HCT116 (cell line): ENCODE measurements around the gene PPFIA2. TPM values are rescaled to one million over a fixed set of nuclear protein-coding genes. Genes with fewer than 3 reads are reported as not detected.
"Not testable (repeated sequence)": the region's sequence is repeated elsewhere in the genome, so short reads cannot be mapped to it uniquely, and the experiment has no call there.

Source experiments
- ATAC-seq: fragments of 200-7000 bp; cut with Tn5 transposase; 2 replicates; pipeline ENCODE4 v1.9.1; 2020; ENCODE audit warnings: mild to moderate bottlenecking, moderate library complexity
- BruUV-seq: library from RNA; stranded (reverse); fragments of 400-500 nt; replicated peaks from 2 replicates; lab custom pipeline; 2021; lab: Mats Ljungman, UMichigan
- CTCF ChIA-PET: fragments of 300-600 bp; sonication (Branson Sonifier 250); formaldehyde crosslinking; loops from one replicate; lab custom pipeline; 2021; ENCODE audit warnings: antibody characterized with exemption; lab: Charles Lee
- POLR2A ChIA-PET: fragments of 300-600, 350-600 bp; sonication (Branson Sonifier 250); formaldehyde crosslinking; loops from one replicate; lab custom pipeline; 2021; ENCODE audit warnings: antibody characterized with exemption; lab: Charles Lee
- RAD21 ChIA-PET, 2 experiments: fragments of 300-600 bp; sonication (Branson Sonifier 250); formaldehyde crosslinking; loops; one replicate each; lab custom pipeline; 2023; ENCODE audit warnings: low total read pairs in 2 of 2; ENCODE audit not compliant: uncharacterized antibody in 2 of 2, unreplicated experiment in 2 of 2, low non-redundant PET in 1 of 2; lab: Charles Lee
- DNase-seq: peaks from one replicate; pipeline ENCODE4 v3.0.0-alpha.2; 2010; ENCODE audit warnings: low read depth, low spot score
- H2AFZ ChIP-seq: fragments of 200-600 bp; shearing (Covaris generic), sonication (generic); 2 replicates; pipeline ENCODE4 v1.6.1; 2017; ENCODE audit warnings: low read depth, mixed run types, mixed read lengths, antibody characterized with exemption, low read length; ENCODE audit not compliant: poor library complexity, severe bottlenecking
- H3K27ac ChIP-seq: 2 replicates; pipeline ENCODE4 v1.5.1; 2012; ENCODE audit warnings: low read depth, low read length
- H3K27me3 ChIP-seq: fragments of 200-600 bp; sonication (generic); 2 replicates; pipeline ENCODE4 v1.6.1; 2016; ENCODE audit warnings: mixed run types, low read length, mixed read lengths; ENCODE audit not compliant: insufficient read depth
- H3K36me3 ChIP-seq, 2 experiments: fragments of 200-500 bp in 1 of 2; fragments of 200-600 bp in 1 of 2; sonication (Bioruptor generic) in 1 of 2; sonication (generic) in 1 of 2; 2 replicates each; pipeline versions ENCODE4 v1.5.1 to v1.6.1; 2014 to 2016; ENCODE audit warnings: low read length in 2 of 2, inconsistent platforms in 1 of 2, mixed read lengths in 1 of 2, mixed run types in 1 of 2; ENCODE audit not compliant: insufficient read depth in 2 of 2, control insufficient read depth in 1 of 2
- H3K4me1 ChIP-seq, 2 experiments: fragments of 200-600 bp in 1 of 2; sonication (generic) in 1 of 2; 2 replicates each; pipeline versions ENCODE4 v1.5.1 to v1.6.1; 2012 to 2017; ENCODE audit warnings: low read length in 2 of 2, inconsistent platforms in 1 of 2, mild to moderate bottlenecking in 1 of 2, mixed read lengths in 1 of 2, mixed run types in 1 of 2, moderate library complexity in 1 of 2; ENCODE audit not compliant: insufficient read depth in 2 of 2, control insufficient read depth in 1 of 2
- H3K4me2 ChIP-seq: fragments of 200-600 bp; sonication (generic); 2 replicates; pipeline ENCODE4 v1.6.1; 2017; ENCODE audit warnings: mixed run types, low read length, mixed read lengths
- H3K4me3 ChIP-seq, 2 experiments: fragments of 200-600 bp in 1 of 2; sonication (generic) in 1 of 2; replicated peaks in 1 of 2; 2 replicates each; pipeline ENCODE4 v1.5.1; 2011 to 2016; ENCODE audit warnings: low read length in 2 of 2, control low read depth in 1 of 2, low read depth in 1 of 2, mild to moderate bottlenecking in 1 of 2, mixed read lengths in 1 of 2, mixed run types in 1 of 2
- H3K79me2 ChIP-seq: fragments of 200-600 bp; sonication (generic); 2 replicates; pipeline ENCODE4 v1.6.1; 2017; ENCODE audit warnings: mild to moderate bottlenecking, mixed run types, low read length, moderate library complexity, mixed read lengths; ENCODE audit not compliant: insufficient read depth
- H3K9ac ChIP-seq: fragments of 200-600 bp; sonication (generic); 2 replicates; pipeline ENCODE4 v1.6.1; 2016; ENCODE audit warnings: low read length, mixed read lengths
- H3K9me2 ChIP-seq: fragments of 200-600 bp; sonication (generic), shearing (Covaris generic); 2 replicates; pipeline ENCODE4 v1.6.1; 2017; ENCODE audit warnings: mixed run types, mild to moderate bottlenecking, moderate library complexity; ENCODE audit not compliant: insufficient read depth
- H3K9me3 ChIP-seq, 2 experiments: fragments of 200-500 bp in 1 of 2; fragments of 200-600 bp in 1 of 2; sonication (Bioruptor generic) in 1 of 2; sonication (generic) in 1 of 2; 2 replicates each; pipeline ENCODE4 v1.6.1; 2014 to 2017; ENCODE audit warnings: low read length in 2 of 2, mixed read lengths in 2 of 2, inconsistent platforms in 1 of 2, low read depth in 1 of 2, mild to moderate bottlenecking in 1 of 2, mixed run types in 1 of 2, moderate library complexity in 1 of 2; ENCODE audit not compliant: control insufficient read depth in 1 of 2, insufficient read depth in 1 of 2
- H4K20me1 ChIP-seq: fragments of 200-600 bp; sonication (generic), shearing (Covaris generic); 2 replicates; pipeline ENCODE4 v1.6.1; 2017; ENCODE audit warnings: mixed run types, mild to moderate bottlenecking, moderate library complexity; ENCODE audit not compliant: insufficient read depth
- FOSL1 ChIP-seq: IDR thresholded peaks from 2 replicates; pipeline ENCODE4 v1.6.1; 2012; ENCODE audit warnings: low read depth
- JUND ChIP-seq: IDR thresholded peaks from 2 replicates; pipeline ENCODE4 v1.6.1; 2012
- SIN3A ChIP-seq: IDR thresholded peaks from 2 replicates; pipeline ENCODE4 v1.6.1; 2012; ENCODE audit warnings: low read depth
- YY1 ChIP-seq: IDR thresholded peaks from 2 replicates; pipeline ENCODE4 v1.6.1; 2011; ENCODE audit warnings: low read length, low read depth, moderate library complexity, mild to moderate bottlenecking; ENCODE audit not compliant: insufficient replicate concordance; ENCODE audit errors: extremely low read depth
- ZNF274 ChIP-seq: fragments of 200-500 bp; sonication (Bioruptor generic); IDR thresholded peaks from 2 replicates; pipeline ENCODE4 v1.6.1; 2014; ENCODE audit warnings: mild to moderate bottlenecking, low read depth, low read length, inconsistent platforms
- intact Hi-C: fragments of 100-400 bp; cut with micrococcal nuclease; formaldehyde crosslinking; loops from 2 replicates; pipeline ENCODE4 v1.10.0; 2022
- total RNA-seq: library from RNA; stranded (reverse); gene quantifications from one replicate; pipeline ENCODE4 v1.2.1, GENCODE V29; 2021; ENCODE audit not compliant: unreplicated experiment
- TF ChIP-seq, protein P1 (sequence below): IDR thresholded peaks from 2 replicates; pipeline ENCODE4 v1.6.1; 2011; ENCODE audit warnings: mild to moderate bottlenecking, low read length, moderate library complexity; ENCODE audit not compliant: insufficient replicate concordance; ENCODE audit errors: extremely low read depth

PPFIA2 gene
- total RNA-seq, 1 experiment from 2014 or later, result not detected

DNA sequence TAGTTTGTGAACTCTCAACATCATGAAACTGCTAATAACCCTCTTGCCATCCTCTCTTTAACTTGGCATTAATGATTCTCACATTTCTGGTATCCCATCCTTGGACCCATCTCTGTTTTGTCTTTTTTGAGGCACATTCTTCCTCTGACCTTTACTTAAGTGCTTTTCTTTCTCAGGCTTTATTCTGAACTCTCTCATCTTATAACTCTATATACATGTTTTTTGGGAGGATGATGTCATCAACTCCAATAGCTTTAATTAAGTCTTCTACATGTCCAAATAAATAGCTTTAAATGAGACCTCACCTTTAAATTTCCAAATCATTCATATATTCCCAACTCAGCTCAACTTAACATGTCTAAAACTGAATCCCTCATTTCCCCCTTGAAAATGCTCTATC, 88.4 kb downstream of the PPFIA2 start:
- Histone ChIP-seq H3K27ac (no peak overlapping the region), H3K4me2 (no peak overlapping the region), H3K79me2 (no peaks in the 10 kb centered on the region), H3K9me3 (no peaks in the 10 kb centered on the region), H3K9ac (no peak overlapping the region), H4K20me1 (no peaks in the 10 kb centered on the region), H3K27me3 (no peaks in the 10 kb centered on the region), H3K4me1 (peaks cover 0 to 7% of the 10 kb centered on the region in 2 experiments; a peak in 1 of 4 replicates), H3K9me2 (no peaks in the 10 kb centered on the region), H3K36me3 (no peaks in the 10 kb centered on the region), H2AFZ (no peak overlapping the region), H3K4me3 (no peak overlapping the region)
- no peak for ATAC-seq
- RAD21 ChIA-PET, result no interaction called here
- DNase-seq, result no peak
- no TSS peak for BruUV-seq
- POLR2A ChIA-PET, result no interaction called here
- no peak for TF ChIP-seq SIN3A
- CTCF ChIA-PET, result no interaction called here
- intact Hi-C loops, result no loop called here

DNA sequence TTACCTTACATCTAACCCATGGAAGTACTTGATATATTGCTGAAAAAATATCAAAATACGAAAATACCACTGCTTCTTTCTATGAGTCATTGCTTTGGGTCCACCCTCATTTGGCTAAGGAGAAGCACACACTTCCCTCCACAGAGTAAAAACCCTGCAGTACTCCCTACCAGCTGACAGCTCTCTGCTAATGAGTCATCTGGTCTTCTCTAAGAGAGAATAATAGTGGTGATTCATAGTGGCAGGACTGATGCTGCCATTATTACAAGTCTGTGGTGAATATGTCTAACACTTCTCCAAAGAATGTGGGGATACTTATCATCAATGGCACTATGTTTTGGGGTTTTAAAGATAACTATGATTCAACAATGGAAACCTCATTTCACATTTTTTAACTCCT, 90.7 kb downstream of the PPFIA2 start:
- ATAC-seq (peak; percentile 83), DNase-seq (peak; percentile 26)
- ChIA-PET POLR2A (no interaction called here), RAD21 (no interaction called here), CTCF (no interaction called here)
- Histone ChIP-seq H3K9ac (no peak overlapping the region), H3K9me3 (no peaks in the 10 kb centered on the region), H2AFZ (peak overlapping the region; percentile 31), H3K4me1 (peaks cover 0 to 7% of the 10 kb centered on the region in 2 experiments; a peak in 1 of 4 replicates), H3K27me3 (no peaks in the 10 kb centered on the region), H3K4me3 (no peak overlapping the region), H3K27ac (no peak overlapping the region), H3K79me2 (no peaks in the 10 kb centered on the region), H4K20me1 (no peaks in the 10 kb centered on the region), H3K36me3 (no peaks in the 10 kb centered on the region), H3K4me2 (no peak overlapping the region), H3K9me2 (no peaks in the 10 kb centered on the region)
- TF ChIP-seq YY1 (peak; percentile 19), FOSL1 (peak; percentile 66), ZNF274 (no peak), JUND (peak; percentile 47)
- TF ChIP-seq, protein P1, sequence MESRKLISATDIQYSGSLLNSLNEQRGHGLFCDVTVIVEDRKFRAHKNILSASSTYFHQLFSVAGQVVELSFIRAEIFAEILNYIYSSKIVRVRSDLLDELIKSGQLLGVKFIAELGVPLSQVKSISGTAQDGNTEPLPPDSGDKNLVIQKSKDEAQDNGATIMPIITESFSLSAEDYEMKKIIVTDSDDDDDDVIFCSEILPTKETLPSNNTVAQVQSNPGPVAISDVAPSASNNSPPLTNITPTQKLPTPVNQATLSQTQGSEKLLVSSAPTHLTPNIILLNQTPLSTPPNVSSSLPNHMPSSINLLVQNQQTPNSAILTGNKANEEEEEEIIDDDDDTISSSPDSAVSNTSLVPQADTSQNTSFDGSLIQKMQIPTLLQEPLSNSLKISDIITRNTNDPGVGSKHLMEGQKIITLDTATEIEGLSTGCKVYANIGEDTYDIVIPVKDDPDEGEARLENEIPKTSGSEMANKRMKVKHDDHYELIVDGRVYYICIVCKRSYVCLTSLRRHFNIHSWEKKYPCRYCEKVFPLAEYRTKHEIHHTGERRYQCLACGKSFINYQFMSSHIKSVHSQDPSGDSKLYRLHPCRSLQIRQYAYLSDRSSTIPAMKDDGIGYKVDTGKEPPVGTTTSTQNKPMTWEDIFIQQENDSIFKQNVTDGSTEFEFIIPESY, result no peak
- intact Hi-C loops, result no loop called here
- no TSS peak for BruUV-seq

DNA sequence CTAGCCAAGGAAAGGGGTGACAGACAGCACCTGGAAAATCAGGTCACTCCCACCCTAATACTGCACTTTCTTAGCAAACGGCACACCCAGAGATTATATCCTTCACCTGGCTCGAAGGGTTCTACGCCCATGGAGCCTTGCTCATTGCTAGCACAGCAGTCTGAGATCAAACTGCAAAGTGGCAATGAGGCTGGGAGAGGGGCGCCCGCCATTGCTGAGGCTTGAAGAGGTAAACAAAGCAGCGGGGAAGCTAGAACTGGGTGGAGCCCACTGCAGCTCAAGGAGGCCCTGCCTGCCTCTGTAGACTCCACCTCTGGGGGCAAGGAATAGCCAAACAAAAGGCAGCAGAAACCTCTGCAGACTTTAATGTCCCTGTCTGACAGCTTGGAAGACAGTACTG, 99.8 kb downstream of the PPFIA2 start:
- H3K36me3 ChIP-seq, H3K9me2 ChIP-seq, H2AFZ ChIP-seq, H3K79me2 ChIP-seq, H3K4me3 ChIP-seq, BruUV-seq, intact Hi-C loops, H3K9ac ChIP-seq, H3K4me2 ChIP-seq, H3K27ac ChIP-seq, DNase-seq, RAD21 ChIA-PET, ATAC-seq, H4K20me1 ChIP-seq, CTCF ChIA-PET, H3K4me1 ChIP-seq, POLR2A ChIA-PET, H3K9me3 ChIP-seq, H3K27me3 ChIP-seq: not testable (repeated sequence)
